ENCODE results near the gene NUDT16.
A peak's percentile ranks its signal among the peaks of the same experiment; 100 is the strongest.

NUDT16 gene

DNA sequence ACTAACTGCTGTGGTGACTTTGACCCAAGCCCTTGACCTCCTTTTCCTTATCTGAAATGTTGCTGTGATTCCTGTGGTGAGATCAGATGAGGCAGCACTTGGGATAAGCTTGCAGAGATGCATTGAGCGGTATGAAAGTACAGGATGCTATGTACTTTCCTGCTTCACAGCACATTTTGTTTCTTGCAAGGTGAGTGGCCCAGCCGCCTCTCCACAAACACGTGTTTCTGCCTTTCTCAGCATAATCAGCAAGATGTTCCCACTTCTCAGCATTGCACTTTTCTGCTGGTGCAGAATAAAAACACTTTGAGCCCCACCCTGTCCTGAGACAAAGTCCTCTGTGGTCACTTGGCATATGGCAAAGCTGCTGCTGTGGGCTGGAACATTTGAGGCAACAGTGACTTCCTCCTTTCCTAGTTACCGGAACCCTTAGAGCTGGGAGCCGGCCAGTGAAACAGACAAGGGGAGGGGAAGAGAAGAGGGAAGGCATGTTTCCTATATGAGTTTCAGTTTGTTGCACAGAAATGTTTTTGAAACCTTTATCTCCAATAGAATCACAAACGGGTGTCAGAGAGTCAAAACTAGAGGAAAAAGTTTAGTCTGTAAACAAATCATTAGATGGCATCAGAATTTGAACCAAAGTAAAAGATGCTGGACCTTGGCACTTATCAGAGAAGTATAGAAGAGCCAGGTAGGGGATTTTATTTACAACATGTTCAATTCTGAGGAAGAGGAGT, 5.0 kb downstream of the NUDT16 start:
- WGBS (ENCODE audit: insufficient coverage) = 8% methylated on average over 3 of the region's 6 CpGs
- DNase-seq = peak; percentile 54 to 84 (median 77)

GRCh38 chr3:131387796-131388489, 6.4 kb downstream of the NUDT16 start:
- DNase-seq = no peak
- POLR2A ChIA-PET = no interaction called here
- H3K27ac ChIP-seq (ENCODE audit: insufficient read depth in 1 of 2, low read depth in 1 of 2, low read length in 2 of 2, poor library complexity in 1 of 2, severe bottlenecking in 2 of 2) = peak overlapping the region in 1 of 2 experiments; percentile 63

More for the DNA sequence above, 5.0 kb downstream of the NUDT16 start:
- POLR2A ChIA-PET = no interaction called here
- no peaks in the 10 kb centered on the region for H3K27me3 ChIP-seq (replicated peaks in 2 of 5; ENCODE audit: control insufficient read depth in 4 of 5, insufficient read depth in 5 of 5, low read length in 4 of 5)
- H3K4me1 ChIP-seq (ENCODE audit: control extremely low read depth in 1 of 4, control insufficient read depth in 4 of 4, insufficient read depth in 4 of 4, low read length in 3 of 4) = peaks cover 30 to 61% (median 57%) of the 10 kb centered on the region in 4 experiments
- CTCF ChIA-PET = no interaction called here
- peaks cover 3 to 11% (median 9%) of the 10 kb centered on the region in 4 experiments for H3K36me3 ChIP-seq (ENCODE audit: control insufficient read depth in 4 of 4, insufficient read depth in 4 of 4, low read length in 3 of 4)
- H3K4me3 ChIP-seq (ENCODE audit: control insufficient read depth in 1 of 7, extremely low read depth in 1 of 7, insufficient read depth in 4 of 7, low read depth in 2 of 7, low read length in 6 of 7) = peak overlapping the region in 5 of 7 experiments; percentile 15 to 59 (median 37)
- peak overlapping the region in 1 of 2 experiments; percentile 63 for H3K27ac ChIP-seq (ENCODE audit: insufficient read depth in 1 of 2, low read depth in 1 of 2, low read length in 2 of 2, poor library complexity in 1 of 2, severe bottlenecking in 2 of 2)
- no peaks in the 10 kb centered on the region for H3K9me3 ChIP-seq (ENCODE audit: control extremely low read depth in 1 of 5, control insufficient read depth in 4 of 5, insufficient read depth in 2 of 5, low read depth in 1 of 5, low read length in 4 of 5)

DNA sequence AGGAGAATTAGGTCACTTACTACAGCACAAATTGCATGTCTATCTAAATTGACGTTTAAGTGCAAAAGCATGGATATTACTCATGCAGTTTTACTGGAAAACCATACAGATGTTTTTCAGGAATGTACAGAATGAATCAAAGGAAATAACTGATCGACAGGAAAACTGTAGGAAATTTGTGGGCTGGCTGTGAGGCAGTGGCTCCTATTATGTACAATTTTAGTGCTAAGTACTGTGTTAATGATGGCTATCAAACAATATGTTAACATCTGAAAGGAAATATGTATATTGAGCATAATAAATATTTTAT, 6.9 kb downstream of the NUDT16 start:
- no peaks in the 10 kb centered on the region for H3K9me3 ChIP-seq (ENCODE audit: control extremely low read depth in 1 of 5, control insufficient read depth in 4 of 5, insufficient read depth in 2 of 5, low read depth in 1 of 5, low read length in 4 of 5)
- POLR2A ChIA-PET = no interaction called here
- H3K27ac ChIP-seq (ENCODE audit: insufficient read depth in 1 of 2, low read depth in 1 of 2, low read length in 2 of 2, poor library complexity in 1 of 2, severe bottlenecking in 2 of 2) = no peak overlapping the region
- no CpG with 5 or more reads among the region's 2 CpGs for WGBS (ENCODE audit: insufficient coverage)
- H3K27me3 ChIP-seq (replicated peaks in 2 of 5; ENCODE audit: control insufficient read depth in 4 of 5, insufficient read depth in 5 of 5, low read length in 4 of 5) = no peaks in the 10 kb centered on the region
- peaks cover 0 to 8% (median 7%) of the 10 kb centered on the region in 4 experiments for H3K36me3 ChIP-seq (ENCODE audit: control insufficient read depth in 4 of 4, insufficient read depth in 4 of 4, low read length in 3 of 4)
- CTCF ChIA-PET = interaction anchor here (1.0 kb wide), 1 partner anchor 14 kb away, joined by 3 read pairs; no protein-coding TSS in a partner anchor
- peaks cover 27 to 49% (median 44%) of the 10 kb centered on the region in 4 experiments for H3K4me1 ChIP-seq (ENCODE audit: control extremely low read depth in 1 of 4, control insufficient read depth in 4 of 4, insufficient read depth in 4 of 4, low read length in 3 of 4)
- DNase-seq = no peak
- H3K4me3 ChIP-seq (ENCODE audit: control insufficient read depth in 1 of 7, extremely low read depth in 1 of 7, insufficient read depth in 4 of 7, low read depth in 2 of 7, low read length in 6 of 7) = no peak overlapping the region

More at GRCh38 chr3:131387796-131388489, 6.4 kb downstream of the NUDT16 start:
- Histone ChIP-seq H3K27me3 (replicated peaks in 2 of 5; ENCODE audit: control insufficient read depth in 4 of 5, insufficient read depth in 5 of 5, low read length in 4 of 5) (no peaks in the 10 kb centered on the region), H3K4me3 (ENCODE audit: control insufficient read depth in 1 of 7, extremely low read depth in 1 of 7, insufficient read depth in 4 of 7, low read depth in 2 of 7, low read length in 6 of 7) (no peak overlapping the region), H3K4me1 (ENCODE audit: control extremely low read depth in 1 of 4, control insufficient read depth in 4 of 4, insufficient read depth in 4 of 4, low read length in 3 of 4) (peaks cover 27 to 49% (median 45%) of the 10 kb centered on the region in 4 experiments), H3K9me3 (ENCODE audit: control extremely low read depth in 1 of 5, control insufficient read depth in 4 of 5, insufficient read depth in 2 of 5, low read depth in 1 of 5, low read length in 4 of 5) (no peaks in the 10 kb centered on the region), H3K36me3 (ENCODE audit: control insufficient read depth in 4 of 4, insufficient read depth in 4 of 4, low read length in 3 of 4) (peaks cover 2 to 11% (median 9%) of the 10 kb centered on the region in 4 experiments)
- 18% methylated on average over 1 of the region's 1 CpG for WGBS (ENCODE audit: insufficient coverage)
- CTCF ChIA-PET = interaction anchor here (1.0 kb wide), 1 partner anchor 15 kb away, joined by 3 read pairs; no protein-coding TSS in a partner anchor

- peaks cover 26 to 40% (median 36%) of the 10 kb centered on the region in 4 experiments for H3K4me1 ChIP-seq (ENCODE audit: control extremely low read depth in 1 of 4, control insufficient read depth in 4 of 4, insufficient read depth in 4 of 4, low read length in 3 of 4)
- POLR2A ChIA-PET = no interaction called here
- no peaks in the 10 kb centered on the region for H3K27me3 ChIP-seq (replicated peaks in 2 of 5; ENCODE audit: control insufficient read depth in 4 of 5, insufficient read depth in 5 of 5, low read length in 4 of 5)
- DNase-seq = no peak
- H3K36me3 ChIP-seq (ENCODE audit: control insufficient read depth in 4 of 4, insufficient read depth in 4 of 4, low read length in 3 of 4) = no peaks in the 10 kb centered on the region
- 90% methylated on average over 2 of the region's 2 CpGs for WGBS (ENCODE audit: insufficient coverage)
- no peaks in the 10 kb centered on the region for H3K9me3 ChIP-seq (ENCODE audit: control extremely low read depth in 1 of 5, control insufficient read depth in 4 of 5, insufficient read depth in 2 of 5, low read depth in 1 of 5, low read length in 4 of 5)
- CTCF ChIA-PET = interaction anchor here (1.4 kb wide), 1 partner anchor 10 kb away, joined by 4 read pairs; no protein-coding TSS in a partner anchor
- H3K4me3 ChIP-seq (ENCODE audit: control insufficient read depth in 1 of 7, extremely low read depth in 1 of 7, insufficient read depth in 4 of 7, low read depth in 2 of 7, low read length in 6 of 7) = no peak overlapping the region
- no peak overlapping the region for H3K27ac ChIP-seq (ENCODE audit: insufficient read depth in 1 of 2, low read depth in 1 of 2, low read length in 2 of 2, poor library complexity in 1 of 2, severe bottlenecking in 2 of 2)
These were observed 8.8 kb downstream of the NUDT16 start for GRCh38 chr3:131390331-131390730.

- no peak for DNase-seq
- Histone ChIP-seq H3K36me3 (ENCODE audit: control insufficient read depth in 4 of 4, insufficient read depth in 4 of 4, low read length in 3 of 4) (no peaks in the 10 kb centered on the region), H3K4me1 (ENCODE audit: control extremely low read depth in 1 of 4, control insufficient read depth in 4 of 4, insufficient read depth in 4 of 4, low read length in 3 of 4) (peaks cover 7 to 13% (median 9%) of the 10 kb centered on the region in 4 experiments), H3K27ac (ENCODE audit: insufficient read depth in 1 of 2, low read depth in 1 of 2, low read length in 2 of 2, poor library complexity in 1 of 2, severe bottlenecking in 2 of 2) (no peak overlapping the region), H3K4me3 (ENCODE audit: control insufficient read depth in 1 of 7, extremely low read depth in 1 of 7, insufficient read depth in 4 of 7, low read depth in 2 of 7, low read length in 6 of 7) (no peak overlapping the region), H3K9me3 (ENCODE audit: control extremely low read depth in 1 of 5, control insufficient read depth in 4 of 5, insufficient read depth in 2 of 5, low read depth in 1 of 5, low read length in 4 of 5) (no peaks in the 10 kb centered on the region), H3K27me3 (replicated peaks in 2 of 5; ENCODE audit: control insufficient read depth in 4 of 5, insufficient read depth in 5 of 5, low read length in 4 of 5) (no peaks in the 10 kb centered on the region)
- 96% methylated on average over 4 of the region's 6 CpGs for whole genome bisulfite sequencing (ENCODE audit: insufficient coverage)
- CTCF ChIA-PET = no interaction called here
- POLR2A ChIA-PET = no interaction called here
These were observed 11.5 kb downstream of the NUDT16 start for GRCh38 chr3:131393051-131393450.

DNA sequence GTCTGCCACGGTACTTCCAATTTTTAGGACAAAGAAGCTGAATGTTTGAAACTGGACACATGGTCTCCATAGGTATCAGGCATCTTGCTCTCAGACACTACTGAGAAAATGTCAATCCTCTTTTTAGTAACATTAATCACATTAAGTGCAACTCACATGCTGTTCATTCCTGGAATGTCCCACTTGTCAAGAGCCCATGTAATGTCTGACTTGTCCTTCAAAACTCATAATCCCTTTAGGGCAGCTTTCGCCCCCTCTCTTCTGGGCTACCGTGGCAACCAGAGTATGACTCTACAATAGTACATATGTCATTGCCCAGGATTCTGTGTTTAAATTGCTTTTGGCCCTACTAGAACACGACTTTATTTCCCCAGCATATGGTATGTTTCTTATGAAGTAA, 12.3 kb downstream of the NUDT16 start:
- Histone ChIP-seq H3K27me3 (replicated peaks in 2 of 5; ENCODE audit: control insufficient read depth in 4 of 5, insufficient read depth in 5 of 5, low read length in 4 of 5) (no peaks in the 10 kb centered on the region), H3K36me3 (ENCODE audit: control insufficient read depth in 4 of 4, insufficient read depth in 4 of 4, low read length in 3 of 4) (no peaks in the 10 kb centered on the region), H3K4me3 (ENCODE audit: control insufficient read depth in 1 of 7, extremely low read depth in 1 of 7, insufficient read depth in 4 of 7, low read depth in 2 of 7, low read length in 6 of 7) (no peak overlapping the region), H3K27ac (ENCODE audit: insufficient read depth in 1 of 2, low read depth in 1 of 2, low read length in 2 of 2, poor library complexity in 1 of 2, severe bottlenecking in 2 of 2) (no peak overlapping the region), H3K4me1 (ENCODE audit: control extremely low read depth in 1 of 4, control insufficient read depth in 4 of 4, insufficient read depth in 4 of 4, low read length in 3 of 4) (peaks cover 0 to 5% (median 1%) of the 10 kb centered on the region in 4 experiments), H3K9me3 (ENCODE audit: control extremely low read depth in 1 of 5, control insufficient read depth in 4 of 5, insufficient read depth in 2 of 5, low read depth in 1 of 5, low read length in 4 of 5) (no peaks in the 10 kb centered on the region)
- WGBS (ENCODE audit: insufficient coverage) = 93% methylated on average over 1 of the region's 4 CpGs
- ChIA-PET CTCF (no interaction called here), POLR2A (no interaction called here)
- no peak for DNase-seq

GRCh38 chr3:131394400-131394799, 12.8 kb downstream of the NUDT16 start:
- ChIA-PET POLR2A (no interaction called here), CTCF (no interaction called here)
- no peaks in the 10 kb centered on the region for H3K9me3 ChIP-seq (ENCODE audit: control extremely low read depth in 1 of 5, control insufficient read depth in 4 of 5, insufficient read depth in 2 of 5, low read depth in 1 of 5, low read length in 4 of 5)
- H3K4me1 ChIP-seq (ENCODE audit: control extremely low read depth in 1 of 4, control insufficient read depth in 4 of 4, insufficient read depth in 4 of 4, low read length in 3 of 4) = peaks cover 0 to 5% (median under 1%) of the 10 kb centered on the region in 4 experiments
- H3K36me3 ChIP-seq (ENCODE audit: control insufficient read depth in 4 of 4, insufficient read depth in 4 of 4, low read length in 3 of 4) = no peaks in the 10 kb centered on the region
- no peak overlapping the region for H3K27ac ChIP-seq (ENCODE audit: insufficient read depth in 1 of 2, low read depth in 1 of 2, low read length in 2 of 2, poor library complexity in 1 of 2, severe bottlenecking in 2 of 2)
- no peak overlapping the region for H3K4me3 ChIP-seq (ENCODE audit: control insufficient read depth in 1 of 7, extremely low read depth in 1 of 7, insufficient read depth in 4 of 7, low read depth in 2 of 7, low read length in 6 of 7)
- H3K27me3 ChIP-seq (replicated peaks in 2 of 5; ENCODE audit: control insufficient read depth in 4 of 5, insufficient read depth in 5 of 5, low read length in 4 of 5) = no peaks in the 10 kb centered on the region
- no peak for DNase-seq

Data from common myeloid progenitor, CD34-positive (primary cell).